NCI-H1092 (cell line): ENCODE results near the gene HRC.
A peak's percentile ranks its signal among the peaks of the same experiment; 100 is the strongest.
"Not testable (repeated sequence)": the region's sequence is repeated elsewhere in the genome, so short reads cannot be mapped to it uniquely, and the experiment has no call there.

Source experiments
- DNase-seq: peaks from one replicate; lab custom pipeline; 2025; lab: John Stamatoyannopoulos, UW

HRC gene

DNA sequence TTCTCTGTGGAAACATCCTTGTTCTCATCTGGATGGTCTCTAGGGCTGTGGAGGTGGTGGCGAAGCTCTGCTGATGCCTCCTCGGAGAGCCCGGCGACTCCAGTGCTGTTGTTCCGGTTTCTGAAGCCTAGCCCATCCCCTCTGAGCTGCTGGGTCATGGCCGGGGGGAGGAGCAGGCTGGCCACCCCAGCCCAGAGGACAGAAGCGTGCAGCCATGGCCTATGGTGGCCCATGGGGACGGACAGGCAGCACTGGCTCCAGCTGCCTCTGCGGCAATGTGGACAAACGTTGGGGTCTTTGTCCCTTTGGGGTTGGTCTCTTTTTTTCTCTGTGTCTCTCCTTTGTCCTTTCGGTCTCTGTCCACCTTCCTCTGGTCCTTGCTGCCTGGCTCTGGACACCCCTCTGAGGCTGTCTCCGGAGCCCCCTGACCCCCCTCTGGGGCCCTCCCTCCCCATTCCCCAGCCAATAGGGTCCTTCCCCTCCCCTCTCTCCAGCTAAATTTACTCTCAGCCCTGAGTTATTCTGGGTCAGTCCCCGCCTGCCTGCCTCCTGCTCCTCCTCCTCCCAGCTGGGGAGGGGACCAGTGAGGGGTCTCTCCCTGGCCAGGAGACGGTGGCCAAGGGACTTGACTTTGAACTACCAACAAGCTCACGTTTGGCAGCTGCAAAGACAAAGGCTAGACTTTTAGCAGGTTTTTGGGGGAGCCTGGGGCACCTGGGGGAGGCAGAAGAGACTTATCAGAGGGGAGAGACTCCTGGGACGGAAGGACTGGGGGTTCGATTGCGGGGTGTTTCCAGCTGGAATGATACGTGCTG lies at the start of gene HRC:
Gene HRC, minus strand, starts transcription at position 392 of the 815 bp plus-strand sequence. Its CDS starts 159 bp downstream, at position 233.
- DNase-seq: no peak

GRCh38 chr19:49201042-49201441 lies 45.8 kb upstream of the HRC start:
- no peak for DNase-seq

DNA sequence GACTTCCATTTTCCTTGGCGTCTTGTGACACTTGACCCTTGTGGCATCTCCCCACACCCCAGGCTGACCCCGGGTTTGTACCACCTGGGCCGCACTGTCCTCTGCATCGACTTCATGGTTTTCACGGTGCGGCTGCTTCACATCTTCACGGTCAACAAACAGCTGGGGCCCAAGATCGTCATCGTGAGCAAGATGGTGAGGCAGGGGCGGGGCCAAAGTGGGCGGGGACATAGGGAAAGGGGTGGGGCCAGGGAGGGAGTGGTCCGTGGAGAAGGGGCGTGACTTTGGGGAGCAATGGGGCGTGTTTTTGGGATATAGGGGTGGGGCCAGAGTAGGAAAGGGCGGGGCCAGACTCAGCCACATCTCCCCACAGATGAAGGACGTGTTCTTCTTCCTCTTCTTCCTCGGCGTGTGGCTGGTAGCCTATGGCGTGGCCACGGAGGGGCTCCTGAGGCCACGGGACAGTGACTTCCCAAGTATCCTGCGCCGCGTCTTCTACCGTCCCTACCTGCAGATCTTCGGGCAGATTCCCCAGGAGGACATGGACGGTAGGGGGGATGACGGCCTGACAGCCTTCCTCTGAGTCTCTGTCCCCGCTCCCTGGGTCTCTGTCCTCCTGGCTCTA lies 45.2 kb upstream of the HRC start:
- no peak for DNase-seq

- peak; percentile 7 for DNase-seq
Measured at GRCh38 chr19:49196527-49197240, 41.5 kb upstream of the HRC start.

GRCh38 chr19:49194408-49194807 lies 39.2 kb upstream of the HRC start:
- DNase-seq: no peak

GRCh38 chr19:49193822-49194394 lies 38.7 kb upstream of the HRC start:
- no peak for DNase-seq

DNA sequence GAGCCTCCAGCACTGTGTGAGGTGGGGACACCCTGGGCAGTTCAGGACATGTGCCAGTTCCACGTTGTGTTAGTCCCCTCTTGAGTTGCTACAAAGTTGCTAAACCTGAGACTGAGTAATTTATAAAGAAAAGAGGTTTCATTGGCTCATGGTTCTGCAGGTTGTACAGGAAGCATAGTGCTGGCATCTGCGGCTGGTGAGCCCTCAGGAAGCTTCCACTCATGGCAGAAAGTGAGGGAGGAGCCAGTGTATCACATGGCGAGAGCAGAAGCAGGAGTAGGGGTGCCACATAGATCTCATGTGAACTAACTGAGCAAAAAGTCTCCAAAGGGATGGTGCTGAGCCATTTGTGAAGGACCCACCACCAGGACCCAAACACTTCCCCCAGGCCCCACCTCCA lies 35.6 kb upstream of the HRC start:
- no peak for DNase-seq

GRCh38 chr19:49189259-49189658 lies 34.1 kb upstream of the HRC start:
- no peak for DNase-seq

DNA sequence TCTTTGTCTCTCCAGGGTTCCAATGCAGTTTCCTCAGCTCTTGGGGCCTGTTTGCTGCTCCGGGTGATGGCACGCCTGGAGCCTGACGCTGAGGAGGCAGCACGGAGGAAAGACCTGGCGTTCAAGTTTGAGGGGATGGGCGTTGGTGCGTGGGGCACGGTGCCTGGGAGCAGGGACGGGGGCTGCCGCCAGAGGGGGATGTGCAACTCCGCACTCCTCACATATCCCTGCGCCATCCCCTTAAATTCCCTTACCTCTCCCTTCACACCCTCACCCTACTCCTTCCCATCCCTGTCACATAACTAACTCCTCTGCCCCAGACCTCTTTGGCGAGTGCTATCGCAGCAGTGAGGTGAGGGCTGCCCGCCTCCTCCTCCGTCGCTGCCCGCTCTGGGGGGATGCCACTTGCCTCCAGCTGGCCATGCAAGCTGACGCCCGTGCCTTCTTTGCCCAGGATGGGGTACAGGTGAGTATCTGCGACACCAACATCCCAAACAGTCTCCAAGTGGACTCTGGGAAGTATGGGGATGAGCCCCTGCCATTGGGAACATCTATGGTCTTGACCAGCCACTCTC lies 33.5 kb upstream of the HRC start:
- DNase-seq: no peak

- no peak for DNase-seq
Measured at GRCh38 chr19:49186108-49186507, 30.9 kb upstream of the HRC start.

DNA sequence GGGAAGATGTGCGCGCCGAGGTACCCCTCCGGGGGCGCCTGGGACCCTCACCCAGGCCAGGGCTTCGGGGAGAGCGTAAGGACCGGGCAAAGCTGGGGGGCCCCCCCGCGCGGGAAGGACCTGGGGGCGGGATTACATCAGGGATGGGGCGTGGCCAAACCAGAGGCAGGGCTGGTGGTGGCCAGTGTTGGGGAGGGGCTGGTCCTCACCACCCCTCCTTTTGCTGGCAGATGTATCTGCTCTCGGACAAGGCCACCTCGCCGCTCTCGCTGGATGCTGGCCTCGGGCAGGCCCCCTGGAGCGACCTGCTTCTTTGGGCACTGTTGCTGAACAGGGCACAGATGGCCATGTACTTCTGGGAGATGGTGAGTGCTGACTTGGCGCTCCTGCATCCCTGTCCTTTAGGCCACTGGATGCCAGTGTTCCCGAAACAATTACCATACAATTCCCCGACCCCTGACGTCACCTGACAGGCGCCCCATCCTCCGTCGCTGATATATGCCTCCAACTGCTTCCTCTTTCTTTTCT lies 27.7 kb upstream of the HRC start:
- DNase-seq: no peak

DNA sequence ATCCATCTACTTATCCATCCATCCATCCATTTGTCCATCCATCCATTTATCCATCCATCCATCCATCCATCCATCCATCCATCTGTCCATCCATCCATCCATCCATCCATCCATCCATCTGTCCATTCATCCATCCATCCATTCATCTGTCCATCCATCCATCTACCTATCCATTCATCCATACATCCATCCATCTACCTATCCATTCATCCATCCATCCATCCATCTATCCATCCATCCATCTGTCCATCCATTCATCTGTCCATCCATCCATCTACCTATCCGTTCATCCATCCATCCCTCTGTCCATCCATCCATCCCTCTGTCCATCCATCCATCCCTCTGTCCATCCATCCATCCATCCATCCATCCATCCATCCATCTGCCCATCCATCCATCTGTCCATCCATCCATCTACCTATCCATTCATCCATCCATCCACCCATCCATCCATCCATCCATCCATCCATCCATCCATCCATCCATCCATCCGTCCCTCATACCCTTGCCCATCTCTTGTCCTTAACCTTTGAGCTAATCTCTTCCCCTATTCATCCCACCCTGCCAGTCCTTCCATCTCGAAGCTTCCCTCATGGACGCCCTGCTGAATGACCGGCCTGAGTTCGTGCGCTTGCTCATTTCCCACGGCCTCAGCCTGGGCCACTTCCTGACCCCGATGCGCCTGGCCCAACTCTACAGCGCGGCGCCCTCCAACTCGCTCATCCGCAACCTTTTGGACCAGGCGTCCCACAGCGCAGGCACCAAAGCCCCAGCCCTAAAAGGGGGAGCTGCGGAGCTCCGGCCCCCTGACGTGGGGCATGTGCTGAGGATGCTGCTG lies 27.0 kb upstream of the HRC start:
- not testable (repeated sequence) for DNase-seq

- no peak for DNase-seq
Measured at GRCh38 chr19:49180659-49181058, 25.5 kb upstream of the HRC start.

GRCh38 chr19:49173198-49173597 lies 18.0 kb upstream of the HRC start:
- no peak for DNase-seq

- no peak for DNase-seq
Measured at GRCh38 chr19:49168421-49168820, 13.2 kb upstream of the HRC start.

- no peak for DNase-seq
Measured at GRCh38 chr19:49167857-49168409, 12.7 kb upstream of the HRC start.

- no peak for DNase-seq
Measured at GRCh38 chr19:49165865-49166301, 10.7 kb upstream of the HRC start.

- no peak for DNase-seq
Measured at GRCh38 chr19:49165111-49165750, 10.0 kb upstream of the HRC start.

- no peak for DNase-seq
Measured at GRCh38 chr19:49161987-49162386, 6.8 kb upstream of the HRC start.
